Loucy (cell line): ENCODE data around the gene DHX29.

Source experiments
- H2AFZ ChIP-seq: fragments of 200-600 bp; sonication (generic); 2 replicates; pipeline ENCODE4 v1.6.0; 2016; ENCODE audit warnings: antibody characterized with exemption, mild to moderate bottlenecking, low read length, moderate library complexity
- H3F3A ChIP-seq: fragments of 200-600 bp; 2 replicates; pipeline ENCODE4 v1.6.0; 2016; ENCODE audit warnings: antibody characterized with exemption, low read depth, mild to moderate bottlenecking
- H3K27me3 ChIP-seq: fragments of 200-600 bp; sonication (generic); 2 replicates; pipeline ENCODE4 v1.6.1; 2014; ENCODE audit warnings: low read length, mild to moderate bottlenecking; ENCODE audit not compliant: insufficient read depth, poor library complexity, severe bottlenecking
- H3K36me3 ChIP-seq: fragments of 200-600 bp; sonication (generic); 2 replicates; pipeline ENCODE4 v1.6.1; 2016; ENCODE audit warnings: low read length; ENCODE audit not compliant: insufficient read depth
- H3K4me1 ChIP-seq: fragments of 200-600 bp; sonication (generic); 2 replicates; pipeline ENCODE4 v1.5.1; 2014; ENCODE audit warnings: low read length, mild to moderate bottlenecking; ENCODE audit not compliant: insufficient read depth, poor library complexity, severe bottlenecking
- H3K4me2 ChIP-seq: fragments of 200-600 bp; sonication (generic); 2 replicates; pipeline ENCODE4 v1.6.0; 2014; ENCODE audit warnings: antibody characterized with exemption, low read length, low read depth, mild to moderate bottlenecking; ENCODE audit not compliant: poor library complexity, severe bottlenecking
- H3K4me3 ChIP-seq: fragments of 200-600 bp; sonication (generic); 2 replicates; pipeline ENCODE4 v1.5.1; 2014; ENCODE audit warnings: low read length, mild to moderate bottlenecking, mixed read lengths; ENCODE audit not compliant: poor library complexity, severe bottlenecking
- H3K79me2 ChIP-seq: fragments of 200-600 bp; sonication (generic); 2 replicates; pipeline ENCODE4 v1.6.1; 2014; ENCODE audit warnings: low read length; ENCODE audit not compliant: insufficient read depth
- H3K9ac ChIP-seq: fragments of 200-600 bp; sonication (generic); 2 replicates; pipeline ENCODE4 v1.6.0; 2014; ENCODE audit warnings: mild to moderate bottlenecking, low read depth, low read length, moderate library complexity; ENCODE audit not compliant: poor library complexity, severe bottlenecking
- H3K9me2 ChIP-seq: fragments of 200-600 bp; sonication (generic); replicated peaks from 2 replicates; pipeline ENCODE4 v1.6.1; 2016; ENCODE audit warnings: low read depth, low read length, mixed read lengths
- H3K9me3 ChIP-seq: fragments of 200-600 bp; sonication (generic); 2 replicates; pipeline ENCODE4 v1.6.1; 2014; ENCODE audit warnings: mild to moderate bottlenecking, antibody characterized with exemption, low read length, low read depth; ENCODE audit not compliant: insufficient read depth
- H4K20me1 ChIP-seq: fragments of 200-600 bp; sonication (generic); 2 replicates; pipeline ENCODE4 v1.6.0; 2014; ENCODE audit warnings: antibody characterized with exemption, low read length, mild to moderate bottlenecking; ENCODE audit not compliant: insufficient read depth, poor library complexity, severe bottlenecking
- EZH2phosphoT487 ChIP-seq: fragments of 200-600 bp; IDR thresholded peaks from 2 replicates; pipeline ENCODE4 v1.6.1; 2018; ENCODE audit warnings: antibody characterized with exemption, mild to moderate bottlenecking, moderate library complexity, borderline replicate concordance
- TF ChIP-seq, protein P1 (sequence below): fragments of 200-600 bp; sonication (generic); conservative IDR thresholded peaks from 2 replicates; pipeline ENCODE4 v1.5.1; 2014; ENCODE audit warnings: mild to moderate bottlenecking, antibody characterized with exemption, low read length

DHX29 gene, protein sequence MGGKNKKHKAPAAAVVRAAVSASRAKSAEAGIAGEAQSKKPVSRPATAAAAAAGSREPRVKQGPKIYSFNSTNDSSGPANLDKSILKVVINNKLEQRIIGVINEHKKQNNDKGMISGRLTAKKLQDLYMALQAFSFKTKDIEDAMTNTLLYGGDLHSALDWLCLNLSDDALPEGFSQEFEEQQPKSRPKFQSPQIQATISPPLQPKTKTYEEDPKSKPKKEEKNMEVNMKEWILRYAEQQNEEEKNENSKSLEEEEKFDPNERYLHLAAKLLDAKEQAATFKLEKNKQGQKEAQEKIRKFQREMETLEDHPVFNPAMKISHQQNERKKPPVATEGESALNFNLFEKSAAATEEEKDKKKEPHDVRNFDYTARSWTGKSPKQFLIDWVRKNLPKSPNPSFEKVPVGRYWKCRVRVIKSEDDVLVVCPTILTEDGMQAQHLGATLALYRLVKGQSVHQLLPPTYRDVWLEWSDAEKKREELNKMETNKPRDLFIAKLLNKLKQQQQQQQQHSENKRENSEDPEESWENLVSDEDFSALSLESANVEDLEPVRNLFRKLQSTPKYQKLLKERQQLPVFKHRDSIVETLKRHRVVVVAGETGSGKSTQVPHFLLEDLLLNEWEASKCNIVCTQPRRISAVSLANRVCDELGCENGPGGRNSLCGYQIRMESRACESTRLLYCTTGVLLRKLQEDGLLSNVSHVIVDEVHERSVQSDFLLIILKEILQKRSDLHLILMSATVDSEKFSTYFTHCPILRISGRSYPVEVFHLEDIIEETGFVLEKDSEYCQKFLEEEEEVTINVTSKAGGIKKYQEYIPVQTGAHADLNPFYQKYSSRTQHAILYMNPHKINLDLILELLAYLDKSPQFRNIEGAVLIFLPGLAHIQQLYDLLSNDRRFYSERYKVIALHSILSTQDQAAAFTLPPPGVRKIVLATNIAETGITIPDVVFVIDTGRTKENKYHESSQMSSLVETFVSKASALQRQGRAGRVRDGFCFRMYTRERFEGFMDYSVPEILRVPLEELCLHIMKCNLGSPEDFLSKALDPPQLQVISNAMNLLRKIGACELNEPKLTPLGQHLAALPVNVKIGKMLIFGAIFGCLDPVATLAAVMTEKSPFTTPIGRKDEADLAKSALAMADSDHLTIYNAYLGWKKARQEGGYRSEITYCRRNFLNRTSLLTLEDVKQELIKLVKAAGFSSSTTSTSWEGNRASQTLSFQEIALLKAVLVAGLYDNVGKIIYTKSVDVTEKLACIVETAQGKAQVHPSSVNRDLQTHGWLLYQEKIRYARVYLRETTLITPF (N-terminal part only)

GRCh38 chr5:55307383-55308253 is at the start of gene DHX29, which contains the start of gene MTREX:
Gene DHX29, minus strand, starts transcription at chr5:55307694. Its CDS starts 121 bp downstream, at chr5:55307573.
Gene MTREX, plus strand, starts transcription at chr5:55307989. Its CDS starts 25 bp downstream, at chr5:55308014.
- Histone ChIP-seq H4K20me1 (peaks cover 55% of the 10 kb centered on the region), H3F3A (no peaks in the 10 kb centered on the region), H3K4me3 (peak within 1 kb of the TSS; percentile 83), H3K9me2 (no peaks in the 10 kb centered on the region), H3K9me3 (no peaks in the 10 kb centered on the region), H3K79me2 (peaks cover 97% of the 10 kb centered on the region), H3K36me3 (no peaks in the 10 kb centered on the region), H3K4me2 (peak within 1 kb of the TSS; percentile 85), H3K9ac (peak within 1 kb of the TSS; percentile 81), H3K4me1 (peaks cover 75% of the 10 kb centered on the region), H2AFZ (peak within 1 kb of the TSS; percentile 89), H3K27me3 (no peaks in the 10 kb centered on the region)
- TF ChIP-seq, protein P1, sequence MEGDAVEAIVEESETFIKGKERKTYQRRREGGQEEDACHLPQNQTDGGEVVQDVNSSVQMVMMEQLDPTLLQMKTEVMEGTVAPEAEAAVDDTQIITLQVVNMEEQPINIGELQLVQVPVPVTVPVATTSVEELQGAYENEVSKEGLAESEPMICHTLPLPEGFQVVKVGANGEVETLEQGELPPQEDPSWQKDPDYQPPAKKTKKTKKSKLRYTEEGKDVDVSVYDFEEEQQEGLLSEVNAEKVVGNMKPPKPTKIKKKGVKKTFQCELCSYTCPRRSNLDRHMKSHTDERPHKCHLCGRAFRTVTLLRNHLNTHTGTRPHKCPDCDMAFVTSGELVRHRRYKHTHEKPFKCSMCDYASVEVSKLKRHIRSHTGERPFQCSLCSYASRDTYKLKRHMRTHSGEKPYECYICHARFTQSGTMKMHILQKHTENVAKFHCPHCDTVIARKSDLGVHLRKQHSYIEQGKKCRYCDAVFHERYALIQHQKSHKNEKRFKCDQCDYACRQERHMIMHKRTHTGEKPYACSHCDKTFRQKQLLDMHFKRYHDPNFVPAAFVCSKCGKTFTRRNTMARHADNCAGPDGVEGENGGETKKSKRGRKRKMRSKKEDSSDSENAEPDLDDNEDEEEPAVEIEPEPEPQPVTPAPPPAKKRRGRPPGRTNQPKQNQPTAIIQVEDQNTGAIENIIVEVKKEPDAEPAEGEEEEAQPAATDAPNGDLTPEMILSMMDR = no peak
- TF ChIP-seq EZH2phosphoT487 = no peak

GRCh38 chr5:55356896-55357295 is 49.4 kb upstream of the DHX29 start:
- H3K4me1 ChIP-seq = no peaks in the 10 kb centered on the region
- H3F3A ChIP-seq = no peaks in the 10 kb centered on the region
- no peaks in the 10 kb centered on the region for H3K79me2 ChIP-seq
- H3K4me3 ChIP-seq = no peak overlapping the region
- no peak overlapping the region for H3K9ac ChIP-seq
- H3K36me3 ChIP-seq = peaks cover 84% of the 10 kb centered on the region; the same call in 1 of the 2 replicates
- TF ChIP-seq, protein P1 = no peak; the same call in 1 of the 2 replicates
- no peak for TF ChIP-seq EZH2phosphoT487
- no peak overlapping the region for H3K4me2 ChIP-seq
- no peak overlapping the region for H2AFZ ChIP-seq
- H3K9me2 ChIP-seq = no peaks in the 10 kb centered on the region
- no peaks in the 10 kb centered on the region for H4K20me1 ChIP-seq
- no peaks in the 10 kb centered on the region for H3K9me3 ChIP-seq
- H3K27me3 ChIP-seq = no peaks in the 10 kb centered on the region
